ENCODE measurements around the gene MRPS12.

Gene MRPS12

GRCh38 chr19:38975214-38975860, 44.6 kb downstream of the MRPS12 start, which contains the start of gene FBXO17 (continued):
- TF ChIP-seq PRDM2 (tag by site-specific recombination; IDR thresholded peaks at IDR 0.05; ENCODE audit: borderline replicate concordance) (no peak), ZNF843 (tag by site-specific recombination; IDR thresholded peaks at IDR 0.05) (peak; percentile 76; the same call in 1 of the 2 replicates), KLF17 (tag by site-specific recombination; IDR thresholded peaks at IDR 0.05) (peak; percentile 84), ZNF580 (tag by site-specific recombination; IDR thresholded peaks at IDR 0.05) (peak; percentile 85), OSR2 (tag by site-specific recombination; IDR thresholded peaks at IDR 0.05) (no peak), ZNF350 (tag by site-specific recombination; IDR thresholded peaks at IDR 0.05) (no peak), GLIS2 (tag by site-specific recombination; IDR thresholded peaks at IDR 0.05) (peak; percentile 100), ZNF549 (tag by site-specific recombination; IDR thresholded peaks at IDR 0.05) (no peak), ATF2 (tag by site-specific recombination; IDR thresholded peaks at IDR 0.05; ENCODE audit: low read depth) (no peak), ZNF76 (tag by site-specific recombination; IDR thresholded peaks at IDR 0.05; ENCODE audit: borderline replicate concordance, low read depth) (peak; percentile 95), ZNF776 (tag by site-specific recombination; IDR thresholded peaks at IDR 0.05; ENCODE audit: borderline replicate concordance) (no peak), ZNF174 (tag by site-specific recombination; IDR thresholded peaks at IDR 0.05) (no peak), ZNF394 (tag by site-specific recombination; IDR thresholded peaks at IDR 0.05; ENCODE audit: borderline replicate concordance) (peak; percentile 57; the same call in 1 of the 2 replicates), ZNF280D (tag by site-specific recombination; IDR thresholded peaks at IDR 0.05) (no peak), SP3 (tag by site-specific recombination; IDR thresholded peaks at IDR 0.05) (peak; percentile 94), ZNF544 (tag by site-specific recombination; IDR thresholded peaks at IDR 0.05) (no peak), ZNF211 (tag by site-specific recombination; IDR thresholded peaks at IDR 0.05; ENCODE audit: low read depth) (no peak)

Data from HEK293 (cell line).